ENCODE results near the gene DDX54. TPM values are rescaled to one million over a fixed set of nuclear protein-coding genes. Genes with fewer than 3 reads are reported as not detected.

Gene DDX54
- total RNA-seq, 1 experiment from 2014 or later, result 83.0 TPM

DNA sequence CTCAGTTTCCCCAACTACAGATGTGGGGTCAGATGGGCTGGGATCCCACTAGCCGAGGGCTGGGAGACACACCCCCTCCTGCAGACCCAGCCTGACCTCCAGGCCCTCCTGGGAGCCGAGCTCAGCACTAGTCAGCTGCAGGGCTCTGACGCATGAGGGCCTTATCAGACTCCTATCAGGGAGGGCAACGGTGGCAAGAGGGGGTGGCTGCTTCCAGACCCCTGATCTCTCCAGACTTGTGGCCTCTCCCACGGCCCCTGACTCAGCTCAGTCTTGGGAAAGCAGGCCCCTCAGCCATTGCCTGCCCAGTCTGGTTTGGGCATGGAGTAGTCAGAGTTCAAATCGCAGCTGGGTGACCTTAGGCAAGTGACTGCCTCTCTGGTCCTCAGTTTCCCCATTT lies 52.2 kb downstream of the DDX54 start:
- Histone ChIP-seq H3K27ac (ENCODE audit: insufficient read length, low read depth, low read length) (no peak overlapping the region), H2AFZ (ENCODE audit: low read length) (no peak overlapping the region), H2AK5ac (ENCODE audit: insufficient read length, low read length) (no peak overlapping the region), H3K79me2 (ENCODE audit: insufficient read depth, low read length) (no peaks in the 10 kb centered on the region), H2BK120ac (ENCODE audit: low read depth, low read length, poor library complexity, severe bottlenecking) (no peak overlapping the region), H3K14ac (ENCODE audit: insufficient read depth, low read length) (no peak overlapping the region), H3K23me2 (ENCODE audit: insufficient read length, low read depth, low read length, poor library complexity, severe bottlenecking) (peaks cover 12% of the 10 kb centered on the region), H4K8ac (replicated peaks; ENCODE audit: insufficient read length, low read depth, low read length) (no peak overlapping the region), H4K91ac (ENCODE audit: insufficient read length, low read depth, low read length) (no peak overlapping the region), H3K56ac (ENCODE audit: insufficient read length, low read depth, low read length) (no peak overlapping the region), H3K23ac (ENCODE audit: insufficient read length, low read depth, low read length) (no peak overlapping the region), H2BK20ac (ENCODE audit: low read depth, low read length, poor library complexity, severe bottlenecking) (no peak overlapping the region), H3K9ac (ENCODE audit: extremely low read depth, insufficient read length, low read length) (no peak overlapping the region), H3K79me1 (ENCODE audit: insufficient read depth, low read depth, low read length, poor library complexity, severe bottlenecking) (no peaks in the 10 kb centered on the region), H3K9me3 (ENCODE audit: control insufficient read depth, low read depth, low read length) (no peaks in the 10 kb centered on the region), H3K27me3 (ENCODE audit: insufficient read depth, low read length) (no peaks in the 10 kb centered on the region), H4K20me1 (ENCODE audit: control insufficient read depth, insufficient read depth, insufficient read length) (no peaks in the 10 kb centered on the region), H3T11ph (ENCODE audit: low read length) (no peak overlapping the region), H3K4me1 (ENCODE audit: insufficient read depth, low read length) (no peaks in the 10 kb centered on the region), H3K4ac (ENCODE audit: low read depth, low read length) (no peak overlapping the region), H2BK15ac (ENCODE audit: low read depth, low read length) (no peak overlapping the region), H2BK12ac (ENCODE audit: insufficient read length, low read depth, low read length) (no peak overlapping the region), H3K18ac (ENCODE audit: insufficient read length, low read depth, low read length) (no peak overlapping the region), H4K5ac (ENCODE audit: insufficient read length, low read depth, low read length) (no peak overlapping the region), H2BK5ac (ENCODE audit: insufficient read length, low read length) (no peak overlapping the region), H3K4me2 (ENCODE audit: insufficient read depth, insufficient read length, low read length) (no peak overlapping the region)
- no peak overlapping the region for H3K27ac Mint-ChIP-seq
- no peaks in the 10 kb centered on the region for H3K36me3 Mint-ChIP-seq (ENCODE audit: insufficient read depth in 1 of 3, low read depth in 3 of 3)
- TF ChIP-seq, protein P1, sequence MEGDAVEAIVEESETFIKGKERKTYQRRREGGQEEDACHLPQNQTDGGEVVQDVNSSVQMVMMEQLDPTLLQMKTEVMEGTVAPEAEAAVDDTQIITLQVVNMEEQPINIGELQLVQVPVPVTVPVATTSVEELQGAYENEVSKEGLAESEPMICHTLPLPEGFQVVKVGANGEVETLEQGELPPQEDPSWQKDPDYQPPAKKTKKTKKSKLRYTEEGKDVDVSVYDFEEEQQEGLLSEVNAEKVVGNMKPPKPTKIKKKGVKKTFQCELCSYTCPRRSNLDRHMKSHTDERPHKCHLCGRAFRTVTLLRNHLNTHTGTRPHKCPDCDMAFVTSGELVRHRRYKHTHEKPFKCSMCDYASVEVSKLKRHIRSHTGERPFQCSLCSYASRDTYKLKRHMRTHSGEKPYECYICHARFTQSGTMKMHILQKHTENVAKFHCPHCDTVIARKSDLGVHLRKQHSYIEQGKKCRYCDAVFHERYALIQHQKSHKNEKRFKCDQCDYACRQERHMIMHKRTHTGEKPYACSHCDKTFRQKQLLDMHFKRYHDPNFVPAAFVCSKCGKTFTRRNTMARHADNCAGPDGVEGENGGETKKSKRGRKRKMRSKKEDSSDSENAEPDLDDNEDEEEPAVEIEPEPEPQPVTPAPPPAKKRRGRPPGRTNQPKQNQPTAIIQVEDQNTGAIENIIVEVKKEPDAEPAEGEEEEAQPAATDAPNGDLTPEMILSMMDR (conservative IDR thresholded peaks at IDR 0.05), result no peak
- H3K4me1 Mint-ChIP-seq, result peaks cover 12 to 20% of the 10 kb centered on the region in 2 experiments
- no CpG with 5 or more reads among the region's 6 CpGs for WGBS (ENCODE audit: extremely low coverage, insufficient read length, low lambda C conversion rate)
- H3K27me3 Mint-ChIP-seq (ENCODE audit: low read depth), result peaks cover 39% of the 10 kb centered on the region
- peaks cover 0 to 2% of the 10 kb centered on the region in 2 experiments; a peak in 2 of 5 replicates for H3K9me3 Mint-ChIP-seq
- DNase-seq, result no peak
- 0 out of 5 replicates have a peak overlapping the region, but pooled peaks of 1 of the 2 experiments have one; percentile 15 for H3K4me3 Mint-ChIP-seq
